ENCODE measurements around the gene KCNIP4. TPM values are rescaled to one million over a fixed set of nuclear protein-coding genes. Genes with fewer than 3 reads are reported as not detected.

Gene KCNIP4
- total and polyA plus RNA-seq, 2 donors (not counting 3 experiments of a cell fraction or from before 2014, with no cell fraction given) = not detected

DNA sequence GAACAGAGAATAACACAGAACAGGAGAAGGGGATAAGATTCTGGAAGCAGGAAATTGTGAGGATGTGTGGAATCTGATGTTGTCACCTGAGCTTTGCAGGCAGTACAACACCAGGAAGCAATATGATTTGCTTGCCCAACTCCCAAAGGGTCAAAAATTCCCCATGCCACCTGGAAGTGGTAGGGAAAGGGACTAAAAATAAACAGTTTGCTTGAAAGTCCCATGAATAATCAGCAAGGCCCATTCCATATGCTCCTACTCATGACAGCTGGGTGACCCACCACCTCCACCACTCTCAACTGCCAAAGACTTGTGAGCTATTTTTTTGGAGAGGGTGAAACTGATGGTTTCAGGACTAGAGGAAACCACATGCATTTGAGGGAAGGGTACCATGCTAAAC is 168.4 kb downstream of the KCNIP4 start:
- Histone ChIP-seq H3K27ac (ENCODE audit: insufficient read depth, low read depth, low read length) (no peak overlapping the region), H2AFZ (ENCODE audit: low read depth, low read length) (no peak overlapping the region), H3K79me2 (ENCODE audit: control insufficient read depth, insufficient read depth, low read length) (no peaks in the 10 kb centered on the region), H3K9ac (replicated peaks; ENCODE audit: extremely low read depth, insufficient read depth, low read length) (no peak overlapping the region), H3K4me2 (ENCODE audit: insufficient read depth, low read length) (peak overlapping the region; percentile 31), H3K4me1 (ENCODE audit: control insufficient read depth, extremely low read depth, insufficient read depth, low read length) (peaks cover 13% of the 10 kb centered on the region), H3K27me3 (ENCODE audit: control insufficient read depth in 2 of 2, insufficient read depth in 2 of 2, low read length in 2 of 2) (peaks cover 2 to 15% of the 10 kb centered on the region in 2 experiments), H4K20me1 (replicated peaks; ENCODE audit: control insufficient read depth, extremely low read depth, insufficient read depth, low read length) (no peaks in the 10 kb centered on the region), H3K9me3 (replicated peaks; ENCODE audit: control insufficient read depth, insufficient read depth, low read length) (no peaks in the 10 kb centered on the region), H3K36me3 (ENCODE audit: control insufficient read depth in 2 of 2, extremely low read depth in 1 of 2, insufficient read depth in 2 of 2, low read length in 2 of 2) (no peaks in the 10 kb centered on the region), H3K4me3 (replicated peaks in 1 of 3; ENCODE audit: insufficient read depth in 1 of 3, low read depth in 1 of 3, low read length in 3 of 3) (no peak overlapping the region), H3K9me1 (replicated peaks; ENCODE audit: control insufficient read depth, extremely low read depth, insufficient read depth, low read length) (no peaks in the 10 kb centered on the region)
- intact Hi-C loops (cut with micrococcal nuclease) = no loop called here
- dilution Hi-C loops (cut with MboI; ENCODE audit: extremely low pct_ligation_motif_present, low sequenced_read_pairs) = no loop called here
- FAIRE-seq (peak; percentile 4), DNase-seq (ENCODE audit: low read depth, low spot score) (no peak)
- POLR2A ChIA-PET = no interaction called here
- no TSS peak for BruUV-seq (replicated peaks)
- TF ChIP-seq MYC (IDR thresholded peaks at IDR 0.05; ENCODE audit: low read depth, low read length) = no peak
- no peak for TF ChIP-seq GATA2 (IDR thresholded peaks at IDR 0.05; ENCODE audit: insufficient read depth, insufficient read length, low read depth, low read length)
- no peak for TF ChIP-seq JUN (IDR thresholded peaks at IDR 0.05; ENCODE audit: borderline replicate concordance, insufficient read depth, insufficient read length, low read depth)
- TF ChIP-seq POLR2A (IDR thresholded peaks at IDR 0.05; ENCODE audit: low read depth, low read length) = no peak
- no peak for TF ChIP-seq FOS (IDR thresholded peaks at IDR 0.05; ENCODE audit: borderline replicate concordance, insufficient read depth, low read length)
- CTCF ChIA-PET = interaction anchor here (0.7 to 2.9 kb wide), 3 partner anchors 10 to 609 kb away, joined by 3 to 22 read pairs (median 4); no protein-coding TSS in a partner anchor

DNA sequence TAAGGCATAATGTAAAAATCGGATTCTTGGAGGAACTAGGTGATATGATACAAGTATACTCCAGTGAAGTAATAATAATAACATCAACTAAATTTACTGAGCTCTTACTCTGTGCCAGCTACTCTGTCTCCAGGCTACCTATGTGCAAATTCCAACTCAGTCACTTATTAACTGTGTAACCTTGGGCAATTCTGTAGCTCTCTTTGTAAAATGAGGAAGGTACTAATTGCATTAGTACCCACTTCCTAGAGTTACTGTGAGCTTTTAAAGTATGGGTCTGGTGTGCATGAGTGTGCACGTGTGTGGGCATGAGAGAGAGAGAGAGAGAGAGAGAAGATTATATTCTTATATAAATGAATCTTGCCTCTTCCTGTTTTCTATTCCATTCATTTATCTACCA is 169.9 kb downstream of the KCNIP4 start:
- Histone ChIP-seq H3K27ac (ENCODE audit: insufficient read depth, low read depth, low read length) (no peak overlapping the region), H3K4me3 (replicated peaks in 1 of 3; ENCODE audit: insufficient read depth in 1 of 3, low read depth in 1 of 3, low read length in 3 of 3) (no peak overlapping the region), H3K4me2 (ENCODE audit: insufficient read depth, low read length) (no peak overlapping the region), H3K4me1 (ENCODE audit: control insufficient read depth, extremely low read depth, insufficient read depth, low read length) (peaks cover 13% of the 10 kb centered on the region), H3K36me3 (ENCODE audit: control insufficient read depth in 2 of 2, extremely low read depth in 1 of 2, insufficient read depth in 2 of 2, low read length in 2 of 2) (no peaks in the 10 kb centered on the region), H3K27me3 (ENCODE audit: control insufficient read depth in 2 of 2, insufficient read depth in 2 of 2, low read length in 2 of 2) (peaks cover 12 to 27% of the 10 kb centered on the region in 2 experiments), H3K9ac (replicated peaks; ENCODE audit: extremely low read depth, insufficient read depth, low read length) (no peak overlapping the region), H3K9me1 (replicated peaks; ENCODE audit: control insufficient read depth, extremely low read depth, insufficient read depth, low read length) (no peaks in the 10 kb centered on the region), H3K79me2 (ENCODE audit: control insufficient read depth, insufficient read depth, low read length) (no peaks in the 10 kb centered on the region), H2AFZ (ENCODE audit: low read depth, low read length) (no peak overlapping the region), H4K20me1 (replicated peaks; ENCODE audit: control insufficient read depth, extremely low read depth, insufficient read depth, low read length) (no peaks in the 10 kb centered on the region), H3K9me3 (replicated peaks; ENCODE audit: control insufficient read depth, insufficient read depth, low read length) (no peaks in the 10 kb centered on the region)
- POLR2A ChIA-PET = interaction anchor here (0.7 kb wide), 1 partner anchor 269 kb away, joined by 12 read pairs; no protein-coding TSS in a partner anchor
- intact Hi-C loops (cut with micrococcal nuclease) (no loop called here), dilution Hi-C loops (cut with MboI; ENCODE audit: extremely low pct_ligation_motif_present, low sequenced_read_pairs) (no loop called here)
- BruUV-seq (replicated peaks) = no TSS peak
- no peak for FAIRE-seq
- no peak for TF ChIP-seq FOS (IDR thresholded peaks at IDR 0.05; ENCODE audit: borderline replicate concordance, insufficient read depth, low read length)
- no peak for TF ChIP-seq MYC (IDR thresholded peaks at IDR 0.05; ENCODE audit: low read depth, low read length)
- TF ChIP-seq GATA2 (IDR thresholded peaks at IDR 0.05; ENCODE audit: insufficient read depth, insufficient read length, low read depth, low read length) = no peak
- TF ChIP-seq, protein P1, sequence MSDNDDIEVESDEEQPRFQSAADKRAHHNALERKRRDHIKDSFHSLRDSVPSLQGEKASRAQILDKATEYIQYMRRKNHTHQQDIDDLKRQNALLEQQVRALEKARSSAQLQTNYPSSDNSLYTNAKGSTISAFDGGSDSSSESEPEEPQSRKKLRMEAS (IDR thresholded peaks at IDR 0.05; ENCODE audit: insufficient read depth, insufficient read length) = no peak
- TF ChIP-seq POLR2A (IDR thresholded peaks at IDR 0.05; ENCODE audit: low read depth, low read length) = no peak
- TF ChIP-seq POLR2AphosphoS5 (IDR thresholded peaks at IDR 0.05; ENCODE audit: insufficient read depth, low read depth, low read length) = no peak
- no peak for TF ChIP-seq JUN (IDR thresholded peaks at IDR 0.05; ENCODE audit: borderline replicate concordance, insufficient read depth, insufficient read length, low read depth)
- no peak for TF ChIP-seq EZH2 (IDR thresholded peaks at IDR 0.05; ENCODE audit: borderline replicate concordance, low read depth, low read length, severe bottlenecking)
- TF ChIP-seq, protein P2, sequence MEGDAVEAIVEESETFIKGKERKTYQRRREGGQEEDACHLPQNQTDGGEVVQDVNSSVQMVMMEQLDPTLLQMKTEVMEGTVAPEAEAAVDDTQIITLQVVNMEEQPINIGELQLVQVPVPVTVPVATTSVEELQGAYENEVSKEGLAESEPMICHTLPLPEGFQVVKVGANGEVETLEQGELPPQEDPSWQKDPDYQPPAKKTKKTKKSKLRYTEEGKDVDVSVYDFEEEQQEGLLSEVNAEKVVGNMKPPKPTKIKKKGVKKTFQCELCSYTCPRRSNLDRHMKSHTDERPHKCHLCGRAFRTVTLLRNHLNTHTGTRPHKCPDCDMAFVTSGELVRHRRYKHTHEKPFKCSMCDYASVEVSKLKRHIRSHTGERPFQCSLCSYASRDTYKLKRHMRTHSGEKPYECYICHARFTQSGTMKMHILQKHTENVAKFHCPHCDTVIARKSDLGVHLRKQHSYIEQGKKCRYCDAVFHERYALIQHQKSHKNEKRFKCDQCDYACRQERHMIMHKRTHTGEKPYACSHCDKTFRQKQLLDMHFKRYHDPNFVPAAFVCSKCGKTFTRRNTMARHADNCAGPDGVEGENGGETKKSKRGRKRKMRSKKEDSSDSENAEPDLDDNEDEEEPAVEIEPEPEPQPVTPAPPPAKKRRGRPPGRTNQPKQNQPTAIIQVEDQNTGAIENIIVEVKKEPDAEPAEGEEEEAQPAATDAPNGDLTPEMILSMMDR (IDR thresholded peaks at IDR 0.05; ENCODE audit: extremely low read depth in 1 of 2, insufficient read depth in 1 of 2, low read depth in 1 of 2, low read length in 2 of 2) = no peak
- no peak for DNase-seq (ENCODE audit: low read depth, low spot score)
- CTCF ChIA-PET = interaction anchor here (0.9 to 1.5 kb wide), 2 partner anchors 10 to 12 kb away, joined by 3 to 15 read pairs; no protein-coding TSS in a partner anchor

Measured in endothelial cell of umbilical vein (primary cell).